Heart left ventricle (tissue), 13 donors: ENCODE data around the gene THRAP3.

Experiments
- POLR2A ChIP-seq, 2 donors: fragments of 450-650 bp; IDR thresholded peaks; one replicate each; pipeline ENCODE4 v1.6.1; 2017; ENCODE audit warnings: antibody characterized with exemption in 2 of 2, mild to moderate bottlenecking in 2 of 2, moderate library complexity in 2 of 2
- TF ChIP-seq, protein P1 (sequence below), 12 donors: fragments of 200-600 bp; sonication (generic) in 4 of 12; IDR thresholded peaks; one replicate each; pipeline versions ENCODE4 v1.5.0 to v1.8.0; 2018 to 2022; ENCODE audit warnings: antibody characterized with exemption in 12 of 12, mild to moderate bottlenecking in 5 of 12
- donor health status: ischemic (EF 13 %, LVEDD 7.1; RV severe dilation, severe dysfunction).
- donor health status: DM: no; HTN: yes; CAD: no.
- donor health status: DM: no; HTN: no; CAD: no.
- donor health status: ischemic (EF 25% LVEDD 6.9; RV normal size, moderate dysfunction).
- donor health status: ischemic (EF 25% LVEDD 5.7; RV mildly dilated, moderate dysfunction).
- donor health status: ischemic (EF 35%, LVEDD 5.7; RV mildly dilated, moderate dysfunction).
- donor health status: nonischemic (EF 11% LVEDD 7.7; RV severe dilation, severe dysfunction).
- donor health status: DM: yes; HTN: yes; CAD: no.
- donor health status: PGD.
- donor health status: ischemic (EF 29% LVEDD 5.4; RV normal size, mild dysfunction).
- donor health status: nonischemic (EF 23%, LVEDD 6.1; RV moderate dilation, normal function).

DNA sequence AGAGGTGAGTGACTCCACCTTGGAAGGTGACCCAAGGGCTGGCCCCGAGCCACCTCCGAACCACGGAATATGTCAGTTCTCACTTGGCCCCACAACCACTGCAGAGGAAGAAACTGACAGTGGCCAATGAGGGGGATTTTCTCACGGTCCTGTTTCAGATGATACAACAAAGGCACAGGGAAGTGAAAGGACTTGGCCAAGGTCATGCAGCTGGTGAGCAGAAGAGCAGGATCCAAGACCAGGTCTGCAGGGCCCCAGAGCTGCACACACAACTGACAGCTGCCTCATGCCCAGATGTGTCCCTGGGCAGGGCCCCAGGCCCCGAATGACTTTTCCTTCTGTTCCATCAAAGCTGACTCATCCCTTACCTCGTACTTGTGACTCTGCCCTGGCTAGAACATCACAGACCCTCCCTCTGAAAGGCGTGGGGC, 125.0 kb downstream of the THRAP3 start:
- TF ChIP-seq, protein P1, sequence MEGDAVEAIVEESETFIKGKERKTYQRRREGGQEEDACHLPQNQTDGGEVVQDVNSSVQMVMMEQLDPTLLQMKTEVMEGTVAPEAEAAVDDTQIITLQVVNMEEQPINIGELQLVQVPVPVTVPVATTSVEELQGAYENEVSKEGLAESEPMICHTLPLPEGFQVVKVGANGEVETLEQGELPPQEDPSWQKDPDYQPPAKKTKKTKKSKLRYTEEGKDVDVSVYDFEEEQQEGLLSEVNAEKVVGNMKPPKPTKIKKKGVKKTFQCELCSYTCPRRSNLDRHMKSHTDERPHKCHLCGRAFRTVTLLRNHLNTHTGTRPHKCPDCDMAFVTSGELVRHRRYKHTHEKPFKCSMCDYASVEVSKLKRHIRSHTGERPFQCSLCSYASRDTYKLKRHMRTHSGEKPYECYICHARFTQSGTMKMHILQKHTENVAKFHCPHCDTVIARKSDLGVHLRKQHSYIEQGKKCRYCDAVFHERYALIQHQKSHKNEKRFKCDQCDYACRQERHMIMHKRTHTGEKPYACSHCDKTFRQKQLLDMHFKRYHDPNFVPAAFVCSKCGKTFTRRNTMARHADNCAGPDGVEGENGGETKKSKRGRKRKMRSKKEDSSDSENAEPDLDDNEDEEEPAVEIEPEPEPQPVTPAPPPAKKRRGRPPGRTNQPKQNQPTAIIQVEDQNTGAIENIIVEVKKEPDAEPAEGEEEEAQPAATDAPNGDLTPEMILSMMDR (IDR thresholded peaks at IDR 0.05): no peak
- TF ChIP-seq POLR2A (IDR thresholded peaks at IDR 0.05): no peak
